Stimulated activated CD8-positive, alpha-beta memory T cell treated with anti-CD3 and anti-CD28 coated beads, Interleukin-4, amount 100 ng/mL, for 4 hours (primary cell): ENCODE results near the gene MYLK.
"Not testable (repeated sequence)": the region's sequence is repeated elsewhere in the genome, so short reads cannot be mapped to it uniquely, and the experiment has no call there.

Source experiments
- DNase-seq, 2 donors: peaks; one replicate each; pipeline ENCODE4 v3.0.0-alpha.2; 2020; ENCODE audit warnings: low read depth in 2 of 2, low spot score in 1 of 2

Gene MYLK

GRCh38 chr3:123755085-123755484 lies 129.0 kb downstream of the MYLK start:
- DNase-seq, result no peak

- DNase-seq, result no peak
These were observed 130.8 kb downstream of the MYLK start for GRCh38 chr3:123753286-123753685.

- no peak for DNase-seq
These were observed 131.9 kb downstream of the MYLK start for GRCh38 chr3:123752228-123752627.

- no peak for DNase-seq
These were observed 132.7 kb downstream of the MYLK start for GRCh38 chr3:123751433-123751832.

- DNase-seq, result no peak
These were observed 133.3 kb downstream of the MYLK start for GRCh38 chr3:123750659-123751420.

- no peak for DNase-seq
These were observed 133.9 kb downstream of the MYLK start for GRCh38 chr3:123750209-123750608.

- no peak for DNase-seq
These were observed 134.4 kb downstream of the MYLK start for GRCh38 chr3:123749711-123750110.

- DNase-seq, result no peak
These were observed 138.8 kb downstream of the MYLK start for GRCh38 chr3:123745184-123745855.

GRCh38 chr3:123744064-123744463 lies 140.1 kb downstream of the MYLK start:
- DNase-seq, result no peak

GRCh38 chr3:123743121-123743520 lies 141.0 kb downstream of the MYLK start:
- no peak for DNase-seq

GRCh38 chr3:123741041-123741511 lies 143.1 kb downstream of the MYLK start:
- DNase-seq, result no peak

- no peak for DNase-seq
These were observed 143.7 kb downstream of the MYLK start for GRCh38 chr3:123740391-123740822.

- no peak for DNase-seq
These were observed 144.4 kb downstream of the MYLK start for GRCh38 chr3:123739754-123740153.

GRCh38 chr3:123739106-123739505 lies 145.0 kb downstream of the MYLK start:
- no peak for DNase-seq

GRCh38 chr3:123738522-123738921 lies 145.6 kb downstream of the MYLK start:
- not testable (repeated sequence) for DNase-seq

GRCh38 chr3:123737168-123737567 lies 147.0 kb downstream of the MYLK start:
- DNase-seq, result no peak

- DNase-seq, result no peak
These were observed 148.7 kb downstream of the MYLK start for GRCh38 chr3:123735456-123735855.

- no peak for DNase-seq
These were observed 149.6 kb downstream of the MYLK start for GRCh38 chr3:123734527-123734902.

- DNase-seq, result no peak
These were observed 150.2 kb downstream of the MYLK start for GRCh38 chr3:123733805-123734526.

GRCh38 chr3:123733341-123733740 lies 150.8 kb downstream of the MYLK start:
- DNase-seq, result no peak

GRCh38 chr3:123732447-123732846 lies 151.7 kb downstream of the MYLK start:
- DNase-seq, result no peak

- DNase-seq, result no peak
These were observed 153.3 kb downstream of the MYLK start for GRCh38 chr3:123730829-123731228.
